ENCODE results near the gene PLEKHA5.

The PLEKHA5 gene

DNA sequence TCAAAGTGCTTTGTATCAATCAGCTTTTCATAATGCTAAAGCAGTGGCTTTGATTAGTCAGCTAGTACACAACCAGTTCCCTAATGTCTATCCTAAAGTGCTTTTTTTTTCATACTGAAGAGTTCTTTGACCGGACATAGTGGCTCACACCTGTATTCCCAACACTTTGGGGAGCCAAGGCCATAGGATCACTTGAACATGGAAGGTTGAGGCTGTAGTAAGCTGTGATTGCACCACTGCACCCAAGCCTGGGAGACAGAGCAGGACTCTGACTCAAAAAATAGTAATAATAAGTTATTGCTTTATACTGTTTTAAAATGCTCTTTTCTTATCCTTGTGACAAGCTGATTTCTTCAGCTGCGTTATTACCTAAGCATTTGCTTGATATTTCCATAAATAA lies 155.1 kb downstream of the PLEKHA5 start:
- TF ChIP-seq, protein P1, sequence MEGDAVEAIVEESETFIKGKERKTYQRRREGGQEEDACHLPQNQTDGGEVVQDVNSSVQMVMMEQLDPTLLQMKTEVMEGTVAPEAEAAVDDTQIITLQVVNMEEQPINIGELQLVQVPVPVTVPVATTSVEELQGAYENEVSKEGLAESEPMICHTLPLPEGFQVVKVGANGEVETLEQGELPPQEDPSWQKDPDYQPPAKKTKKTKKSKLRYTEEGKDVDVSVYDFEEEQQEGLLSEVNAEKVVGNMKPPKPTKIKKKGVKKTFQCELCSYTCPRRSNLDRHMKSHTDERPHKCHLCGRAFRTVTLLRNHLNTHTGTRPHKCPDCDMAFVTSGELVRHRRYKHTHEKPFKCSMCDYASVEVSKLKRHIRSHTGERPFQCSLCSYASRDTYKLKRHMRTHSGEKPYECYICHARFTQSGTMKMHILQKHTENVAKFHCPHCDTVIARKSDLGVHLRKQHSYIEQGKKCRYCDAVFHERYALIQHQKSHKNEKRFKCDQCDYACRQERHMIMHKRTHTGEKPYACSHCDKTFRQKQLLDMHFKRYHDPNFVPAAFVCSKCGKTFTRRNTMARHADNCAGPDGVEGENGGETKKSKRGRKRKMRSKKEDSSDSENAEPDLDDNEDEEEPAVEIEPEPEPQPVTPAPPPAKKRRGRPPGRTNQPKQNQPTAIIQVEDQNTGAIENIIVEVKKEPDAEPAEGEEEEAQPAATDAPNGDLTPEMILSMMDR (IDR thresholded peaks at IDR 0.05): no peak
- Histone ChIP-seq H3K27me3 (no peaks in the 10 kb centered on the region), H3K27ac (no peak overlapping the region), H3K4me1 (ENCODE audit: control insufficient read depth in 1 of 2, insufficient read depth in 1 of 2, low read depth in 1 of 2, low read length in 1 of 2) (no peaks in the 10 kb centered on the region), H3K4me3 (ENCODE audit: low read depth in 1 of 2, low read length in 1 of 2) (no peak overlapping the region), H3K9me3 (no peaks in the 10 kb centered on the region), H3K36me3 (no peaks in the 10 kb centered on the region)

DNA sequence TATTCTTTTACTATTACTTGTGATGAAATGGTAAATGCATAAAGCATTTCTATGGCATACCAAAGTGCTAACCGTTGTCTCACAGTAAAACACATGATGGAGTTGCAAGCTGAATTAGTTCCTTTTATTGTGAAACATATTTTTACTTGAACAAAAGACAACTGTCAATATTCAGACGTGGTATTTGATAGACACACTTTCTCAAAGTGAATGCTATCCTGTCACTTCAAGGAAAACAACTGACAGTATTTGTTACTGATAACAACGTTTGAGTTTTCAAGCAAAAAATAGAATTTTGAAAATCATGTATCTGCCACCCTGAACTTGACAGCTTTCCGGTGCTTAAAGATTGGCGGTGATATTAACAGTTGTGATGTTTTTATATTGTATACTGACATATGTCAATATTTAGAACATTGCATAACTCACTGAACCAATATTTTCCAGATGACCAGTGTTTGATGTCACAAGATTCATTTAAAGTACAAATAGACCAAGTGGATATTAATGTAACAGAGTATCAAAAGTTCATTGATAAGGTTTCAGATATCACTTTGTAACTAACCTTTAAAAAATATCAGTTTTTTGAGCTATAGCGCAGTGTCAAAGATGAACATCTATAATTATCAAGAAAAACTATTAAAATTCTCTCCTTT lies 156.4 kb downstream of the PLEKHA5 start:
- Histone ChIP-seq H3K27ac (no peak overlapping the region), H3K4me3 (ENCODE audit: low read depth in 1 of 2, low read length in 1 of 2) (no peak overlapping the region), H3K9me3 (no peaks in the 10 kb centered on the region), H3K27me3 (no peaks in the 10 kb centered on the region), H3K4me1 (ENCODE audit: control insufficient read depth in 1 of 2, insufficient read depth in 1 of 2, low read depth in 1 of 2, low read length in 1 of 2) (no peaks in the 10 kb centered on the region), H3K36me3 (no peaks in the 10 kb centered on the region)
- TF ChIP-seq, protein P1 (IDR thresholded peaks at IDR 0.05): no peak

DNA sequence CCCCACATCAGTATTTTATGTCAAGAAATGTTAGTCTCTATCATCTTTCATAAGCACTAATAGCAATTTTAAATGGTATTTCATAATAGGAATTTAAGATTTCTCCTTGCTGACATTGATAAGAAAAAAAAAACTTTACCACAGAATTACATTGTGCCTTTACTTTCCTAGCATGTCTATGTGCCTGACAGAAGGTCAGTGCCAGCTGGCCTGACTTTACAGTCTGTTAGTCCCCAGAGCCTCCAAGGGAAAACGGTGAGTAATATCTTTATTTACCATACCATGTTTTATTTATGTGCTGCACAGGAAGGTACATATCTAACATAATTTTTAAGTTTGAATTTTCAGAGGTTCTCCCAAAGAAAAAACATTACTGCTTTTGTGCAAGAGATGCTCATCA lies 157.8 kb downstream of the PLEKHA5 start:
- no peak overlapping the region for H3K4me3 ChIP-seq (ENCODE audit: low read depth in 1 of 2, low read length in 1 of 2)
- TF ChIP-seq, protein P1 (IDR thresholded peaks at IDR 0.05): no peak
- H3K9me3 ChIP-seq: no peaks in the 10 kb centered on the region
- H3K27ac ChIP-seq: no peak overlapping the region
- no peaks in the 10 kb centered on the region for H3K27me3 ChIP-seq
- no peaks in the 10 kb centered on the region for H3K36me3 ChIP-seq
- H3K4me1 ChIP-seq (ENCODE audit: control insufficient read depth in 1 of 2, insufficient read depth in 1 of 2, low read depth in 1 of 2, low read length in 1 of 2): no peaks in the 10 kb centered on the region

DNA sequence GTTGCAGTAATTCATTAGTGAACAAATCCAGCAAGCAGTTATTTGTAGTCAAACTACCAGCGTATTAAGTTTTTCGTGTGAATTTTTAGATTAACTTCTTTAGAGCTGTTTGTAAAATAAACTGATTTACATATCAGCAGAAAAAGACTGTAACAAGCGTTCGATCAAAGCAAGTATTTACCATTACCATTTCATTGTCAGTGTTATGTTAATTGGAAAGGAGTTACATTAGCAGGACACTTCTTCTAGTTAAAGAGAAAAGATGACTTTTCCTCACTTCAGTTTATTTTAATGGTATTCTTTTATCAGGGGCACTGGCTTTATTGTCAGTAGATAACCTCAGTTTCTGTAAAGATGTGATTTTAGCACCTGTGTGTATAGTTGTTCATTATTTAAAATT lies 158.6 kb downstream of the PLEKHA5 start:
- Histone ChIP-seq H3K36me3 (no peaks in the 10 kb centered on the region), H3K27me3 (no peaks in the 10 kb centered on the region), H3K4me3 (ENCODE audit: low read depth in 1 of 2, low read length in 1 of 2) (no peak overlapping the region), H3K27ac (no peak overlapping the region), H3K9me3 (no peaks in the 10 kb centered on the region), H3K4me1 (ENCODE audit: control insufficient read depth in 1 of 2, insufficient read depth in 1 of 2, low read depth in 1 of 2, low read length in 1 of 2) (no peaks in the 10 kb centered on the region)
- TF ChIP-seq, protein P1 (IDR thresholded peaks at IDR 0.05): no peak

DNA sequence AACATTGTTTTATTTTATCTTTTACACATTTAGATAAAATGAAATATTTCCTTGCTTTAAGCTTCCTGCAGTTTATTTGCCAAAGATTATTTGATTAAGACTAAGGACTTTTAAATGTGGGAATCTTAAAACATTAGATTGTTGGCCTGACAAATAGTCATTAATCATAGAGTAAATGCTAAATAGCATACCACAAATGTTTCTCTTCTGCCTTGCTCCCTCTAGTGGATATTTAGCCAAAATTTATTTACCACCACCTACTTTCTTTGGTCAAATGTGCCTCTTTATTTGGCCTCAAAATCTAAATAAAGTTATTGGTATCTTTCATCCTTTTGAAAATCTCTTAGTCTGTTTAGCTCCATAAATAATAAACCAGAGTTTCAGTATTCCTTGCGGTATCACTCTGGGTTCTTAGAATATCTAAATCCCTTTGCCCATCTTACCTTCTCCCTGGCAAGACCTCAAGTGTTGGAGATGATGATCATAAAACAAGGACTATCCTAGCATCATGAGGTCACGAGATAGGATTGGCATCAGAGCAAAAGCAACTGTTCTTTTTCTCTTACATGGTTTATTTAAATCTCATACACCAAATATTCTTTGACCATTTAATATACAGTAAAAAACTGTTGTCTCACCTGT lies 159.2 kb downstream of the PLEKHA5 start:
- TF ChIP-seq, protein P1 (IDR thresholded peaks at IDR 0.05): no peak
- no peak overlapping the region for H3K27ac ChIP-seq
- H3K4me1 ChIP-seq (ENCODE audit: control insufficient read depth in 1 of 2, insufficient read depth in 1 of 2, low read depth in 1 of 2, low read length in 1 of 2): no peaks in the 10 kb centered on the region
- H3K9me3 ChIP-seq: no peaks in the 10 kb centered on the region
- H3K27me3 ChIP-seq: no peaks in the 10 kb centered on the region
- no peaks in the 10 kb centered on the region for H3K36me3 ChIP-seq
- H3K4me3 ChIP-seq (ENCODE audit: low read depth in 1 of 2, low read length in 1 of 2): no peak overlapping the region
